GM18517 (cell line): ENCODE measurements around the gene RTEL1.

ENCODE experiments used
- ATAC-seq: cut with Tn5 transposase; IDR thresholded peaks from one replicate; pipeline ENCODE4 v1.9.1; 2021; ENCODE audit warnings: mild to moderate bottlenecking, moderate library complexity; ENCODE audit not compliant: unreplicated experiment

RTEL1 gene

GRCh38 chr20:63737945-63738686, 80.0 kb downstream of the RTEL1 start:
- no peak for ATAC-seq

GRCh38 chr20:63738687-63739129, 80.6 kb downstream of the RTEL1 start:
- no peak for ATAC-seq

DNA sequence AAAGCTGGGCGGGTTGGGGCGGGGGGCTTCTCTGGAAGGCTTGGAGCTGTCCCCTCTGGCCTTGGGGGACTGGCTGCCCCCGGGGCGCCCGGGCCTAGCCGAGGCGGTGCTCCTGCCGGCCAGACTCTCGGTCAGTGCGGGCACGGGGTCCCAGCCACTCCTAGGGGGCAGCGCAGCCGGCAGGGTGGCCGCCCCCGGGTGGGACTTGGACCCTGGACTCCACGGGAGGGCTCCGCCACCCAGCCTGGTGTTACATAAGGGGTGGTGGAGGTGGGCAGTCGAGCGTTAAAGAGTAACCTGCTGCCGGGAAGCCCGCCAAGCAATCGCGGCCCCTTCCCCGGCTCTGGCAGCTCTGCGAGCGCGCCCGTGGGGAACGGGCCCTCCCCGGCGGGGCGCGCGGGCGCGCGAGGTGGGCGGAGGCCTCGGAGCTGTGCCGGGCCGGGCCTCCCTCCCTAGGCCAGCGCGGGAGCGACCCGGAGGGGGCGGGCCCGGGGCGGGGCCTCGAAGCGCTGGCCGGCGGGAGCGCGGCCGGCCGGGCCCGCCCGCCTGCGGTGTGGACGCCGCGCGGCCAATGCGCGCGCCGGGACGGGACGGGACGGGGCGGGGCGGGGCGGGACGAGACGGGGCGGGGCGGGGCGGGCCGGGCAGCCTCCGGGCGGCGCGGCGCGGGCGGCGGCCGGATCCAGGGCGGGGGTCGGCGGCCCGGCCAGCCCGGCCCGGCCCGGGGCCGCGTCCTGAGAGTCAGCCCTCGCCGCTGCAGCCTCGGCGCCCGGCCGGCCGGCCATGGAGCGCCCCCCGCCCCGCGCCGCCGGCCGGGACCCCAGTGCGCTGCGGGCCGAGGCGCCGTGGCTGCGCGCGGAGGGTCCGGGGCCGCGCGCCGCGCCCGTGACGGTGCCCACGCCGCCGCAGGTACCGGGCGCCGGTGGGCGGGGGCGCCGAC, 81.3 kb downstream of the RTEL1 start, which contains the start of gene SLC2A4RG:
SLC2A4RG (plus strand) TSS at position 647 of the 940 bp plus-strand sequence; CDS start at position 784, 137 bp downstream.
- ATAC-seq = no peak

DNA sequence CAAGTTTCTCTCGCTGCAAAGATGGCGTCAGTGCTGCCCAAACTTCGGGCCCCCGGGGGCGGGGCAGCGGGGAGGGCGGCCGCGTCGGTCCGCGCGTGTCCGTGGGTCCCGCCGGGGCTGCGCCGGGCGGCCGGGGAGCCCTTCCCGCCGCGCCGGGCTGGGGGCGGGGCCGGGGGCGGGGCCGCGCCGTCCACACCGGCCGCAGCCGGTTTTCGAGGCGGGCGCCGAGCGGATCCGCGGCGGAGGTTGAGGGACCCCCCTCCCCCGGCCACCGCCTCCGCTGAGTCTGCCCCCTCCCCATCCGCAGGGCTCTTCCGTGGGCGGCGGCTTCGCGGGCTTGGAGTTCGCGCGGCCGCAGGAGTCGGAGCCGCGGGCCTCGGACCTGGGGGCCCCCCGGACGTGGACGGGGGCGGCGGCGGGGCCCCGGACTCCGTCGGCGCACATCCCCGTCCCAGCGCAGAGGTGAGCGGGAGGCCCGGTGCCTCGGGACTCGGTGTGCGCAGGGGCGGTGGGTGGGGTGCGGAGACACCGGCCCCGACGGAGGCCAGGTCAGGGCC, 82.0 kb downstream of the RTEL1 start:
- no peak for ATAC-seq

- ATAC-seq = no peak
Measured at GRCh38 chr20:63740627-63741353, 82.7 kb downstream of the RTEL1 start.

- no peak for ATAC-seq
Measured at GRCh38 chr20:63741354-63741675, 83.2 kb downstream of the RTEL1 start.

- no peak for ATAC-seq
Measured at GRCh38 chr20:63741676-63742380, 83.7 kb downstream of the RTEL1 start.

DNA sequence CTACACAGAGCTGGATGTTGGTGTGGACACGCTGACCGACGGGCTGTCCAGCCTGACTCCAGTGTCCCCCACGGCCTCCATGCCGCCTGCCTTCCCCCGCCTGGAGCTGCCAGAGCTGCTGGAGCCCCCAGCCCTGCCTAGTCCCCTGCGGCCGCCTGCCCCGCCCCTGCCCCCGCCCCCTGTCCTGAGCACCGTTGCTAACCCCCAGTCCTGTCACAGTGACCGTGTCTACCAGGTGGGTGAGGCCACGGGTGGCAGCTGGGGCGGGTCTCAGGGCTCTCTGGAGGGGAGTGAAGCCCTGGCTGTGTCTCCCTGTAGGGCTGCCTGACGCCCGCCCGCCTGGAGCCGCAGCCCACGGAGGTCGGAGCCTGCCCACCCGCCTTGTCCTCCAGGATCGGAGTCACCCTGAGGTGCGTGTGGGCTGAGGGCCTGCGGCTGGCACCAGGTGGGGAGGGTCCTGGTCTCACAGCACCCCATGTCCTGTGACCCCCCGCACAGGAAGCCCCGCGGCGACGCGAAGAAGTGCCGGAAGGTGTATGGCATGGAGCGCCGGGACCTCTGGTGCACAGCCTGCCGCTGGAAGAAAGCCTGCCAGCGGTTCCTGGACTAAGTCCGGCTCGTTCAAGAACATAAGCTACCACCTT, 84.4 kb downstream of the RTEL1 start:
- no peak for ATAC-seq

- no peak for ATAC-seq
Measured at GRCh38 chr20:63743210-63743970, 85.3 kb downstream of the RTEL1 start.

DNA sequence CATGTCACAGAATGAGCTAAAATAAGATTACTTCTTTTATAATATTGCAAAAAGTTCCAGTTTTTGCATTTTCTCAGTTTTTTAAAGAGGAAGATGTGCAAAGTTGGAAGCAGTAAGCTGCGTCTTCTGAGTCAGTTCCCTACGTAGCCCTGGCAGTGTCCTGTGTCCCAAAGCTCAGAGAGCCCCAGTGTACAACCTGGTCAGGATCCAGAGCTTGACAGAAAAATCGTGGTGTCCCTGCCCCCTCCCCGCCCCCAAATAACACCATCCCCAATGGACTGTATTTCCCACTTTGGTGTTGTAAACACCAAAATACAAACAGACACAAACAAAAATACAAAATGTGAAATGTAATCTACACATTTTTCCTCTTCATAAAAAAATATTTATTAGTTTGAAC, 86.0 kb downstream of the RTEL1 start:
- ATAC-seq = no peak

DNA sequence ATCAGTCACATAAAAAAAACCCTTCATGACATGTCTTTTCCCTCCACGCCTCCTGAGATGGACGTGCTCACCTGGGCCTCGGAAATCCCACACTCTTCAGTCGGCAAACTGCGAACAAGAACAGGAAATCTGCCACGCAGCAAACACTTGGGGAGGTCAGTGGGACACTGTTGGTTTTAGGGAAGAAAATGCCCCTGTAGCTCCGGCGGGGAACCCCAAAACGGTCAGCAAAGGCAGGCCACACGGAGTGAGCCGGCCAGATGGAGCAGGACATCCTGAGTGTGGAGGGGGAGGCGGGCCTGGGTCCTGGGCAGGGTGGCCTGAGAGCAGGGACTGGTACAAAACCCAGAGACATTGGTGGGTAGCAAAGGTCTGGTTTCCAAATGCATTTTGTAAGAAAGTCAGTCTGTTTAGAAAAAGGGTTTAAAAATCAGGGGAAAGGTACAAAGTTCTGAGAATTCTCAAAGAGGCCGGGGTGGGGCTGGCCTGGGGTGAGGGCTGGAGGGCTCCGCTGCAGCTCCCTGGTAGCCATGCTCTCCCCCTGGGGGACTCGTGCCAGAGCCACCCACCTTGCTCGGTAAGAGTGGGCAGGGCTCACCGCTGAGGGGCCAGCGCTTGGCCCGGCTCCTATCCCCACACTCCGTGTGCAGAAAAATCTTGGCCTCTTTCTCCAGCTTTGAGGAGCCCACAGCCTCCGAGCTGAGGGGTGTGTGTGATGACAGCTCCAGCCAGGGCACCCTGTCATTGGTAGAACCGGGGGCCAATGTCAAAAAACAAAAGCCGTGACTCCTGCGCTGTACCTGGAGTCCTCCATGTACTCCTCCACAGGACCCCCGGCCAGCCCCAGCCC, 86.7 kb downstream of the RTEL1 start:
- no peak for ATAC-seq

DNA sequence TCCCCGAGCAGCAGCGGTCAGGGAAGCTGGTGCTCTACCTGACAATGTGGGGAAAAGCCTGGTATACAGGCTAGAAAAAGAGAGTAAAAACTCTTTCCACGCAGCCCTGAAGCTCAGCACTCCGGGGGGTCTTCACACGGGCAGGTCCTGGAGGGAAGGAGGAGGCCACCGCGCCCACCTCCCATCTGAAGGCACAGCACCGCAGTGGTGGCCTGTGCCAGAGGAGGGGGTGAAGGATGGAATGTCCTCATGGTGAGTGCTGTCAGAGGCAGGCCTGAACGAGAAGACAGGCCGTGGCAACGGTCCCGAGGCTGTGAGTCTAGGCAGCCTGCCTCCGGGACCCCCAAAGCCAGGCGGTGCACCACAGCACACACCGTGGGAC, 87.3 kb downstream of the RTEL1 start:
- ATAC-seq = no peak
